CD8-positive, alpha-beta memory T cell (primary cell): ENCODE results near the gene RNF166. TPM values are rescaled to one million over a fixed set of nuclear protein-coding genes. Genes with fewer than 3 reads are reported as not detected.

Experiments
- CTCF ChIA-PET: fragments of 350-600 bp; sonication (Branson Sonifier 250); formaldehyde crosslinking; loops from one replicate; lab custom pipeline; 2021; ENCODE audit warnings: antibody characterized with exemption; lab: Charles Lee
- POLR2A ChIA-PET: fragments of 350-600 bp; sonication (Branson Sonifier 250); formaldehyde crosslinking; loops from one replicate; lab custom pipeline; 2021; ENCODE audit warnings: antibody characterized with exemption; lab: Charles Lee
- DNase-seq, 5 donors: peaks; one replicate each; pipeline versions ENCODE4 v3.0.0 to v3.0.0-alpha.2; 2020 to 2022; ENCODE audit warnings: mixed read lengths in 1 of 5
- H3K27ac ChIP-seq: one replicate; pipeline ENCODE4 v1.7.0; 2013; ENCODE audit warnings: low read depth, mild to moderate bottlenecking, low read length, moderate library complexity
- H3K27me3 ChIP-seq: 2 replicates; pipeline ENCODE4 v1.7.0; 2013; ENCODE audit warnings: low read length, mild to moderate bottlenecking; ENCODE audit not compliant: insufficient read depth, poor library complexity, severe bottlenecking
- H3K36me3 ChIP-seq: 2 replicates; pipeline ENCODE4 v1.7.0; 2013; ENCODE audit warnings: mild to moderate bottlenecking, low read length, moderate library complexity; ENCODE audit not compliant: insufficient read depth
- H3K4me1 ChIP-seq: 2 replicates; pipeline ENCODE4 v1.7.0; 2013; ENCODE audit warnings: mild to moderate bottlenecking, low read length, moderate library complexity; ENCODE audit not compliant: insufficient read depth
- H3K4me3 ChIP-seq: 2 replicates; pipeline ENCODE4 v1.7.0; 2013; ENCODE audit warnings: mild to moderate bottlenecking, low read length
- H3K9me3 ChIP-seq: 2 replicates; pipeline ENCODE4 v1.7.0; 2013; ENCODE audit warnings: mild to moderate bottlenecking, low read length
- H3K27ac Mint-ChIP-seq, 8 donors: one replicate each; pipeline ENCODE4 v1.8.0; 2020 to 2021; ENCODE audit warnings: mixed read lengths in 8 of 8, mild to moderate bottlenecking in 6 of 8, inconsistent platforms in 3 of 8, moderate library complexity in 3 of 8
- H3K27me3 Mint-ChIP-seq, 2 donors: one replicate each; pipeline ENCODE4 v1.8.0; 2020 to 2021; ENCODE audit warnings: mixed read lengths in 2 of 2, mild to moderate bottlenecking in 1 of 2, moderate library complexity in 1 of 2
- H3K36me3 Mint-ChIP-seq, 3 donors: one replicate each; pipeline ENCODE4 v1.8.0; 2020 to 2021; ENCODE audit warnings: mixed read lengths in 3 of 3, inconsistent platforms in 1 of 3, mild to moderate bottlenecking in 1 of 3
- H3K4me1 Mint-ChIP-seq, 3 donors: one replicate each; pipeline ENCODE4 v1.8.0; 2020 to 2021; ENCODE audit warnings: mixed read lengths in 3 of 3, inconsistent platforms in 1 of 3, mild to moderate bottlenecking in 1 of 3
- H3K4me3 Mint-ChIP-seq, 7 donors: one replicate each; pipeline ENCODE4 v1.8.0; 2020 to 2021; ENCODE audit warnings: mixed read lengths in 7 of 7, mild to moderate bottlenecking in 6 of 7, moderate library complexity in 4 of 7, inconsistent platforms in 2 of 7
- H3K9me3 Mint-ChIP-seq, 5 donors: one replicate each; pipeline ENCODE4 v1.8.0; 2020 to 2022; ENCODE audit warnings: mixed read lengths in 5 of 5, mild to moderate bottlenecking in 3 of 5, moderate library complexity in 2 of 5, inconsistent platforms in 1 of 5
- polyA plus RNA-seq: library from polyadenylated mRNA; unstranded; fragments of 300-500 nt; fragmentation: Illumina TruSeq; gene quantifications from one replicate; pipeline ENCODE4 v1.2.3, GENCODE V29; 2021
- total RNA-seq, 2 experiments: library from RNA; stranded (reverse); gene quantifications; one replicate each; pipeline ENCODE4 v1.2.3, GENCODE V29; 2021

Gene RNF166
- total and polyA plus RNA-seq, 3 experiments from 2014 or later: 51.7 to 122 (median 56.2) TPM

GRCh38 chr16:88691924-88692560, 14.2 kb downstream of the RNF166 start:
- Histone ChIP-seq H3K36me3 (peaks cover 9% of the 10 kb centered on the region), H3K4me3 (peak overlapping the region; percentile 61), H3K27ac (no peak overlapping the region), H3K27me3 (no peaks in the 10 kb centered on the region), H3K4me1 (peaks cover 38% of the 10 kb centered on the region), H3K9me3 (no peaks in the 10 kb centered on the region)
- no peak for DNase-seq
- peaks cover 24 to 68% (median 33%) of the 10 kb centered on the region in 3 donors for H3K4me1 Mint-ChIP-seq
- H3K9me3 Mint-ChIP-seq: no peaks in the 10 kb centered on the region
- peaks cover 0 to 18% (median 0%) of the 10 kb centered on the region in 3 donors for H3K36me3 Mint-ChIP-seq
- H3K27me3 Mint-ChIP-seq: no peaks in the 10 kb centered on the region
- POLR2A ChIA-PET: interaction anchor here (1.2 to 2.0 kb wide), 2 partner anchors 9 to 12 kb away, joined by 3 to 9 read pairs; no protein-coding TSS in a partner anchor
- H3K27ac Mint-ChIP-seq: peak overlapping the region; percentile 72 to 91 (median 82)
- H3K4me3 Mint-ChIP-seq: peak overlapping the region; percentile 60 to 87 (median 69)
- CTCF ChIA-PET: interaction anchor here (1.1 kb wide), 1 partner anchor 11 kb away, joined by 3 read pairs; no protein-coding TSS in a partner anchor

GRCh38 chr16:88691129-88691813, 14.9 kb downstream of the RNF166 start:
- no peaks in the 10 kb centered on the region for H3K9me3 Mint-ChIP-seq
- H3K4me1 ChIP-seq: peaks cover 44% of the 10 kb centered on the region
- DNase-seq: no peak
- H3K27ac ChIP-seq: no peak overlapping the region
- ChIA-PET POLR2A (interaction anchor here (1.2 to 2.0 kb wide), 2 partner anchors 9 to 13 kb away, joined by 3 to 9 read pairs; no protein-coding TSS in a partner anchor), CTCF (interaction anchor here (1.1 kb wide), 1 partner anchor 11 kb away, joined by 3 read pairs; no protein-coding TSS in a partner anchor)
- no peaks in the 10 kb centered on the region for H3K27me3 ChIP-seq
- peak overlapping the region in 6 of 7 donors; percentile 46 to 80 (median 60) for H3K4me3 Mint-ChIP-seq
- H3K27me3 Mint-ChIP-seq: no peaks in the 10 kb centered on the region
- H3K36me3 ChIP-seq: peaks cover 3% of the 10 kb centered on the region
- no peaks in the 10 kb centered on the region for H3K9me3 ChIP-seq
- H3K27ac Mint-ChIP-seq: peak overlapping the region; percentile 17 to 91 (median 76)
- H3K4me1 Mint-ChIP-seq: peaks cover 24 to 66% (median 33%) of the 10 kb centered on the region in 3 donors
- peaks cover 0 to 12% (median 0%) of the 10 kb centered on the region in 3 donors for H3K36me3 Mint-ChIP-seq
- H3K4me3 ChIP-seq: no peak overlapping the region

- no peaks in the 10 kb centered on the region for H3K9me3 ChIP-seq
- H3K9me3 Mint-ChIP-seq: no peaks in the 10 kb centered on the region
- peaks cover 47% of the 10 kb centered on the region for H3K4me1 ChIP-seq
- ChIA-PET POLR2A (interaction anchor here (2.0 kb wide), 1 partner anchor 10 kb away, joined by 9 read pairs; no protein-coding TSS in a partner anchor), CTCF (no interaction called here)
- peaks cover 0 to 5% (median 0%) of the 10 kb centered on the region in 3 donors for H3K36me3 Mint-ChIP-seq
- H3K36me3 ChIP-seq: no peaks in the 10 kb centered on the region
- no peaks in the 10 kb centered on the region for H3K27me3 Mint-ChIP-seq
- H3K4me3 ChIP-seq: no peak overlapping the region
- H3K4me1 Mint-ChIP-seq: peaks cover 24 to 66% (median 32%) of the 10 kb centered on the region in 3 donors
- no peak for DNase-seq
- peak overlapping the region; percentile 17 to 88 (median 68) for H3K27ac Mint-ChIP-seq
- H3K27me3 ChIP-seq: no peaks in the 10 kb centered on the region
- H3K4me3 Mint-ChIP-seq: peak overlapping the region in 4 of 7 donors; percentile 46 to 80 (median 54)
- H3K27ac ChIP-seq: no peak overlapping the region
Measured at GRCh38 chr16:88690341-88691128, 15.7 kb downstream of the RNF166 start.

- POLR2A ChIA-PET: interaction anchor here (0.6 kb wide), 1 partner anchor 529 kb away, joined by 3 read pairs; the partner anchor contains the start of gene ZNF778
- H3K36me3 ChIP-seq: no peaks in the 10 kb centered on the region
- no peaks in the 10 kb centered on the region for H3K27me3 ChIP-seq
- peaks cover 66% of the 10 kb centered on the region for H3K4me1 ChIP-seq
- CTCF ChIA-PET: interaction anchor here (1.2 to 2.2 kb wide), 5 partner anchors 8 to 49 kb away, joined by 3 to 11 read pairs (median 4); no protein-coding TSS in a partner anchor
- H3K27me3 Mint-ChIP-seq: no peaks in the 10 kb centered on the region
- peaks cover 0 to 2% (median 0%) of the 10 kb centered on the region in 3 donors for H3K36me3 Mint-ChIP-seq
- H3K9me3 Mint-ChIP-seq: no peaks in the 10 kb centered on the region
- H3K4me3 ChIP-seq: no peak overlapping the region
- H3K9me3 ChIP-seq: no peaks in the 10 kb centered on the region
- DNase-seq: no peak
- no peak overlapping the region for H3K27ac ChIP-seq
- peaks cover 35 to 74% (median 39%) of the 10 kb centered on the region in 3 donors for H3K4me1 Mint-ChIP-seq
- H3K4me3 Mint-ChIP-seq: peak overlapping the region in 3 of 7 donors; percentile 32 to 56 (median 49)
- H3K27ac Mint-ChIP-seq: peak overlapping the region in 2 of 8 donors; percentile 58 to 63
Measured at GRCh38 chr16:88688013-88688778, 18.0 kb downstream of the RNF166 start.

GRCh38 chr16:88687676-88688012, 18.6 kb downstream of the RNF166 start:
- peaks cover 0 to 2% (median 0%) of the 10 kb centered on the region in 3 donors for H3K36me3 Mint-ChIP-seq
- Histone ChIP-seq H3K9me3 (no peaks in the 10 kb centered on the region), H3K4me1 (peaks cover 61% of the 10 kb centered on the region), H3K36me3 (no peaks in the 10 kb centered on the region), H3K27ac (no peak overlapping the region), H3K27me3 (no peaks in the 10 kb centered on the region), H3K4me3 (no peak overlapping the region)
- peak overlapping the region in 1 of 8 donors; percentile 36 for H3K27ac Mint-ChIP-seq
- ChIA-PET CTCF (interaction anchor here (1.2 to 2.2 kb wide), 6 partner anchors 8 to 117 kb away, joined by 3 to 11 read pairs (median 4); partner anchors contain the start of gene ZC3H18), POLR2A (interaction anchor here (0.6 to 1.2 kb wide), 3 partner anchors 13 to 530 kb away, joined by 3 to 5 read pairs (median 3); partner anchors contain the start of gene ZNF778)
- no peaks in the 10 kb centered on the region for H3K27me3 Mint-ChIP-seq
- H3K4me3 Mint-ChIP-seq: peak overlapping the region in 4 of 7 donors; percentile 38 to 64 (median 48)
- DNase-seq: no peak
- H3K4me1 Mint-ChIP-seq: peaks cover 30 to 69% (median 34%) of the 10 kb centered on the region in 3 donors
- no peaks in the 10 kb centered on the region for H3K9me3 Mint-ChIP-seq

GRCh38 chr16:88687254-88687576, 19.0 kb downstream of the RNF166 start:
- ChIA-PET POLR2A (interaction anchor here (0.8 to 1.2 kb wide), 3 partner anchors 13 to 67 kb away, joined by 3 to 5 read pairs (median 4); no protein-coding TSS in a partner anchor), CTCF (interaction anchor here (1.2 to 2.2 kb wide), 6 partner anchors 9 to 117 kb away, joined by 3 to 11 read pairs (median 4); partner anchors contain the start of gene ZC3H18)
- H3K36me3 ChIP-seq: no peaks in the 10 kb centered on the region
- Mint-ChIP-seq H3K9me3 (no peaks in the 10 kb centered on the region), H3K4me3 (peak overlapping the region in 5 of 7 donors; percentile 38 to 86 (median 48)), H3K27ac (peak overlapping the region in 2 of 8 donors; percentile 66), H3K4me1 (peaks cover 31 to 69% (median 35%) of the 10 kb centered on the region in 3 donors), H3K36me3 (peaks cover 0 to 2% (median 0%) of the 10 kb centered on the region in 3 donors), H3K27me3 (no peaks in the 10 kb centered on the region)
- H3K4me1 ChIP-seq: peaks cover 60% of the 10 kb centered on the region
- H3K27ac ChIP-seq: no peak overlapping the region
- no peak overlapping the region for H3K4me3 ChIP-seq
- DNase-seq: no peak
- no peaks in the 10 kb centered on the region for H3K9me3 ChIP-seq
- no peaks in the 10 kb centered on the region for H3K27me3 ChIP-seq
